ENCODE measurements around the gene DDX51. TPM values are rescaled to one million over a fixed set of nuclear protein-coding genes. Genes with fewer than 3 reads are reported as not detected.

Gene DDX51
- total RNA-seq, 1 experiment from 2014 or later, result 38.1 TPM

DNA sequence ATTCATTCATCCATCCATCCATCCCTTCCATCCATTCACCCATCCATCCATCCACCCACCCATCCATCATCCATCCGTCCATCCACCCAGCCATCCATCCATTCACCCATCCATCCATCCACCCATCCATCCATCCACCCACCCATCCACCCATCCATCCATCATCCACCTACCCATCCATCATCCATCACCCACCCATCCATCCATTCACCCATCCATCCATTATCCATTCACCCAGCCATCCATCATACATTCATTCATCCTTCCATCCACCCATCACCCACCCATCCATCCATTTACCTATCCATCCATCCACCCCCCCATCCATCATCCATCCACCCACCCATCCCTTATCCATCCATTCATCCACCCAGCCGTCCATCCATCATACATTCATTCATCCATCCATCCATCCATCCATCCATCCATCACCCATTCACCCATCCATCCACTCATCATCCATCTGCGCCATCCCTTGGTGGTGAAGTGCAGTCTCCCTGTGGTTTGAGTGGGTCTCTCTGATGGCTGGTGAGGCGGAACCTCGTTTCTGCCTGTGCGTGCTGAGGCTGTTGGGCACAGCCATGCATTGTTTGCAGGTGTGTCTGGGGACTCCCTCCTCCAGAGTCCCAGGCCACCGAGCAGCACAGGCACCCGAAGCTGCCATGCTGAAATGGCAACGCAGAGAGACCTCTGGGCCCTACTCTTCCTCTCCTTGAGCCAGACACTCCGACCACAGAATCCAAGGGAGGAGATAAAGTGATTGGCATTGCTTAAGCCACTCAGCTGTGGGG lies 22.9 kb upstream of the DDX51 start:
- H3K36me3 ChIP-seq (ENCODE audit: control insufficient read depth in 1 of 2, insufficient read depth in 2 of 2, low read length in 2 of 2), result no peaks in the 10 kb centered on the region
- ATAC-seq (no peak), DNase-seq (ENCODE audit: low read depth, low spot score) (no peak)
- intact Hi-C loops (cut with micrococcal nuclease), result no loop called here
- H3K4me2 ChIP-seq (ENCODE audit: low read length), result no peak overlapping the region
- no TSS peak for BruUV-seq (replicated peaks)
- H3K27me3 ChIP-seq (ENCODE audit: insufficient read depth, low read length), result no peaks in the 10 kb centered on the region
- ChIA-PET RAD21 (ENCODE audit: low non-redundant PET in 1 of 2, low total read pairs in 2 of 2, uncharacterized antibody in 2 of 2, unreplicated experiment in 2 of 2) (no interaction called here), POLR2A (no interaction called here), CTCF (no interaction called here)
- TF ChIP-seq ZNF274 (IDR thresholded peaks at IDR 0.05; ENCODE audit: low read depth, low read length) (no peak), RAD21 (IDR thresholded peaks at IDR 0.05; ENCODE audit: low read depth) (no peak)
- H2AFZ ChIP-seq (ENCODE audit: low read depth, low read length, poor library complexity, severe bottlenecking), result no peak overlapping the region
- no peaks in the 10 kb centered on the region for H3K9me2 ChIP-seq (ENCODE audit: insufficient read depth)
- no peaks in the 10 kb centered on the region for H4K20me1 ChIP-seq (ENCODE audit: insufficient read depth)
- no peak overlapping the region for H3K9ac ChIP-seq (ENCODE audit: low read length)
- H3K9me3 ChIP-seq (ENCODE audit: control insufficient read depth in 1 of 2, insufficient read depth in 1 of 2, low read depth in 1 of 2, low read length in 2 of 2), result no peaks in the 10 kb centered on the region
- H3K4me1 ChIP-seq (ENCODE audit: control insufficient read depth in 1 of 2, insufficient read depth in 2 of 2, low read length in 2 of 2), result peaks cover 0 to 6% of the 10 kb centered on the region in 2 experiments; a peak in 1 of 4 replicates
- H3K4me3 ChIP-seq (replicated peaks in 1 of 2; ENCODE audit: low read depth in 1 of 2, low read length in 2 of 2), result no peak overlapping the region
- no peak overlapping the region for H3K27ac ChIP-seq (ENCODE audit: low read depth, low read length)
- H3K79me2 ChIP-seq (ENCODE audit: insufficient read depth, low read length), result no peaks in the 10 kb centered on the region

DNA sequence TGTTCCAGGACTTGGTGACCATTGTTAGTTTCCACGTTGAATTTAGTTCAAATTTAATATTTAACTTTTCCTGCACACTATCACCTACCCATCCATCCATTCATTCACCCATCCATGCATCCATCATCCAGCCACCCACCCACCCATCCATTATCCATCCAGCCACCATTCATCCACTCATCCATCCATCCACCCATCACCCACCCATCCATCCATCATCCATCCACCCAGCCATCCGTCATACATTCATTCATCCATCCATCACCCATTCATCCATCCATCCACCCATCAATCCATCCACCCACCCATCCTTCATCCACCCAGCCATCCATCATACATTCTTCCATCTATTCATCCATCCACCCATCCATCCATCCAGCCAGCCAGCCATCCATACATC lies 22.0 kb upstream of the DDX51 start:
- DNase-seq (ENCODE audit: low read depth, low spot score) (no peak), ATAC-seq (no peak)
- intact Hi-C loops (cut with micrococcal nuclease), result no loop called here
- Histone ChIP-seq H3K4me3 (replicated peaks in 1 of 2; ENCODE audit: low read depth in 1 of 2, low read length in 2 of 2) (no peak overlapping the region), H2AFZ (ENCODE audit: low read depth, low read length, poor library complexity, severe bottlenecking) (no peak overlapping the region), H4K20me1 (ENCODE audit: insufficient read depth) (no peaks in the 10 kb centered on the region), H3K27me3 (ENCODE audit: insufficient read depth, low read length) (no peaks in the 10 kb centered on the region), H3K9me2 (ENCODE audit: insufficient read depth) (no peaks in the 10 kb centered on the region), H3K4me1 (ENCODE audit: control insufficient read depth in 1 of 2, insufficient read depth in 2 of 2, low read length in 2 of 2) (peaks cover 0 to 6% of the 10 kb centered on the region in 2 experiments; a peak in 1 of 4 replicates), H3K79me2 (ENCODE audit: insufficient read depth, low read length) (no peaks in the 10 kb centered on the region), H3K9me3 (ENCODE audit: control insufficient read depth in 1 of 2, insufficient read depth in 1 of 2, low read depth in 1 of 2, low read length in 2 of 2) (no peaks in the 10 kb centered on the region), H3K4me2 (ENCODE audit: low read length) (no peak overlapping the region), H3K9ac (ENCODE audit: low read length) (no peak overlapping the region), H3K36me3 (ENCODE audit: control insufficient read depth in 1 of 2, insufficient read depth in 2 of 2, low read length in 2 of 2) (no peaks in the 10 kb centered on the region), H3K27ac (ENCODE audit: low read depth, low read length) (no peak overlapping the region)
- no TSS peak for BruUV-seq (replicated peaks)
- TF ChIP-seq, protein P1, sequence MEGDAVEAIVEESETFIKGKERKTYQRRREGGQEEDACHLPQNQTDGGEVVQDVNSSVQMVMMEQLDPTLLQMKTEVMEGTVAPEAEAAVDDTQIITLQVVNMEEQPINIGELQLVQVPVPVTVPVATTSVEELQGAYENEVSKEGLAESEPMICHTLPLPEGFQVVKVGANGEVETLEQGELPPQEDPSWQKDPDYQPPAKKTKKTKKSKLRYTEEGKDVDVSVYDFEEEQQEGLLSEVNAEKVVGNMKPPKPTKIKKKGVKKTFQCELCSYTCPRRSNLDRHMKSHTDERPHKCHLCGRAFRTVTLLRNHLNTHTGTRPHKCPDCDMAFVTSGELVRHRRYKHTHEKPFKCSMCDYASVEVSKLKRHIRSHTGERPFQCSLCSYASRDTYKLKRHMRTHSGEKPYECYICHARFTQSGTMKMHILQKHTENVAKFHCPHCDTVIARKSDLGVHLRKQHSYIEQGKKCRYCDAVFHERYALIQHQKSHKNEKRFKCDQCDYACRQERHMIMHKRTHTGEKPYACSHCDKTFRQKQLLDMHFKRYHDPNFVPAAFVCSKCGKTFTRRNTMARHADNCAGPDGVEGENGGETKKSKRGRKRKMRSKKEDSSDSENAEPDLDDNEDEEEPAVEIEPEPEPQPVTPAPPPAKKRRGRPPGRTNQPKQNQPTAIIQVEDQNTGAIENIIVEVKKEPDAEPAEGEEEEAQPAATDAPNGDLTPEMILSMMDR (IDR thresholded peaks at IDR 0.05 in 2 of 3, conservative IDR thresholded peaks at IDR 0.05 in 1 of 3; ENCODE audit: borderline replicate concordance in 1 of 3, insufficient read depth in 1 of 3, low read depth in 2 of 3, low read length in 2 of 3), result no peak
- TF ChIP-seq EZH2phosphoT487 (IDR thresholded peaks at IDR 0.05; ENCODE audit: borderline replicate concordance), result no peak
- no peak for TF ChIP-seq ZBTB33 (IDR thresholded peaks at IDR 0.05; ENCODE audit: extremely low read depth, insufficient replicate concordance, low read length)
- POLR2A ChIA-PET, result no interaction called here
- RAD21 ChIA-PET (ENCODE audit: low non-redundant PET in 1 of 2, low total read pairs in 2 of 2, uncharacterized antibody in 2 of 2, unreplicated experiment in 2 of 2), result no interaction called here
- CTCF ChIA-PET, result no interaction called here

Data from HCT116 (cell line).